Erythroblast (primary cell): Measurements from ENCODE around the gene FPR2.
"Not testable (repeated sequence)": the region's sequence is repeated elsewhere in the genome, so short reads cannot be mapped to it uniquely, and the experiment has no call there.

ENCODE experiments used
- DNase-seq, 2 experiments: peaks; one replicate each; lab custom pipeline; 2025; lab: John Stamatoyannopoulos, UW
- GATA1 ChIP-seq: IDR thresholded peaks from 2 replicates; pipeline ENCODE4 v1.6.1; 2011; ENCODE audit warnings: low read depth, mild to moderate bottlenecking, control low read depth, low read length, moderate library complexity
- POLR2A ChIP-seq: IDR thresholded peaks from 2 replicates; pipeline ENCODE4 v1.6.1; 2011; ENCODE audit warnings: mild to moderate bottlenecking, low read length

FPR2 gene

GRCh38 chr19:51754109-51754508, 6.9 kb upstream of the FPR2 start:
- no peak for DNase-seq
- TF ChIP-seq GATA1, result no peak
- TF ChIP-seq POLR2A, result no peak

DNA sequence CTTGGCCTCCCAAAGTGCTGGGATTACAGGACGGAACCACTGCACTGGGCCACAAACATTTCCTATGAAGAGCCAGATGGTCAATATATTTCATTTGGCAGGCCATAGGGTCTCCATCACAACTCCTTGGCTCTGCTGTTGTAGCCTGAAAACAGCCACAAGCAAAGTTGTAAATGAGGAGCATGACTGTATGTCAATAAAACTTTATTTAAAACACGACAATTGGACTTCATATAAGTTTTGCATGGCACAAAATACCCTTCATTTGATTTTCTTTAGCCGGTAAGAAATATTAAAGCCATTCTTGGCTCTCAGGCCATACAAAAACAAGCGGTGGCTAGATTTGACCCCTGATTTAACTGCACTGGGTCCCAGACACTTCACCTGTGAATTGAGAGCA, 6.2 kb upstream of the FPR2 start:
- no peak for TF ChIP-seq POLR2A
- no peak for TF ChIP-seq GATA1
- no peak for DNase-seq

DNA sequence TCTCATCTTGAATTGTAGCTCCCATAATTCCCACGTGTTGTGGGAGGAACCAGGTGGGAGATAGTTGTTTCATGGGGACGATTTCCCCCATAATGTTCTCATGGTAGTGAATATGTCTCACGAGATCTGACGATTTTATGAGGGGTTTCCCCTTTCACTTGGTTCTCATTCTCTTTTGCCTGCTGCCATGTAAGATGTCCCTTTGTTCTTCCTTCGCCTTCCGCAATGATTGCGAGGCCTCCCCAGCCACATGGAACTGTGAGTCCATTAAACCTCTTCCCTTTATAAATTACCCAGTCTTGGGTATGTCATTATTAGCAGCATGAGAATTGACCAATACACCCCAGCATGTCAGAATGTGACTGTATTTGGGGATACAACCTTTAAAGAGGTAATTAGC, 5.4 kb upstream of the FPR2 start:
- DNase-seq, result no peak
- TF ChIP-seq GATA1, result no peak
- TF ChIP-seq POLR2A, result no peak

GRCh38 chr19:51761696-51762095, 716 bp downstream of the FPR2 start:
- no peak for TF ChIP-seq GATA1
- no peak for TF ChIP-seq POLR2A
- no peak for DNase-seq

- TF ChIP-seq GATA1, result no peak
- TF ChIP-seq POLR2A, result no peak
- DNase-seq, result no peak
These were observed 4.1 kb downstream of the FPR2 start for GRCh38 chr19:51765086-51765485.

DNA sequence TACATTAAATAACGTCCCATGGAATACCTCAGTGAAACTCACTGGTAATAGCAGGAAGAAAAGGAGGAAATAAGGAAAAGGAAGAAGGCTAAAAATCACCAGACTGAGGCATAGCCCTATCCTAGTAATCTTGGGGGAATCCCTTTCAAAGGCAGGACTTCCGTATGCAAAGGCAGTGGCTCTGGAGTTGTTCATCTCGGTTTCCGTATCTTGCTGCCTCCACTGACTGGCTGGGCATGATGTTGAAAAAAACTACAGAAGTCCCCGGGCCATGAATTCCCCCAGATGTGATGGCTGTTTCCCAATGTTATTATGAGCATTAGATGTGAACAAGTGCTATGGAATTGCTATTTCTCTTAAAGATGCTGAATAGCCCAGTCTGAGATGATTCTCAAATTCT, 5.5 kb downstream of the FPR2 start:
- TF ChIP-seq GATA1, result no peak
- TF ChIP-seq POLR2A, result no peak
- no peak for DNase-seq

DNA sequence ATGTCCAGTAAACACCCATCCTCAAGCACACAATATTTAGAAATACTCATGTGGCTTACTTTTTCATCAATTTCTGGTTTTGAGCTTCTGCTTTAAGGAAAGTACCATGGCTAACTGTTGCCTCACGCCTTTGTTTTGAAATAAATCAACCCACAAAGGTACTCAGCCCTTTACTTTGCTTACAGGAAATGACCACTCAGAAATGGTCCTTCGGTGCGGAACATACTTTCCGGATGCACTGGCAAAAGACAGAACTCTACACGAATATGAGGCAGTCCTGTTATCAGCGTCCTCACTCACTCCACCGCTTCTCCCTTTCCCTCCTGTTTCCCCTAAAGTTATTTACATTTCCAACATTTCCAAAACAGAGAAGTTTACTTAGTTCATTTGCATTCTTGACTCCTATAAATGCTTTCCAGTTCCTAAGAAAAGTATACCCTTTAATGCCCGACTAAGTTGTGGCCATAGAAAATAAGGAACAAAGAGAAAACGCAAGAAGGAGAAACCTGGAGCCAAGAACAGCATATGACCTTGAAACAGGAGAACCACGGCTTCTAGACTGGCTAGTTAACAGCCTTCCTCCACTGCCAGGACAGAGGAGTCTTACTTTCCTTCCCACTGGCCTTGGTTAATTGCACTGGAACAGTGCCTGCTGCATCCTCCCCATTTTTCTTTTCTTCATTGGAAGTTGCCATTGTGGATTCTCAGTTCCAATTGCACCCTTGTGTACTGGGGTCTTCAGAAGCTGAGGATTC, 10.6 kb downstream of the FPR2 start:
- TF ChIP-seq POLR2A (no peak), GATA1 (no peak)
- no peak for DNase-seq

GRCh38 chr19:51772977-51773376, 12.0 kb downstream of the FPR2 start:
- DNase-seq, result no peak
- TF ChIP-seq POLR2A (no peak), GATA1 (no peak)

DNA sequence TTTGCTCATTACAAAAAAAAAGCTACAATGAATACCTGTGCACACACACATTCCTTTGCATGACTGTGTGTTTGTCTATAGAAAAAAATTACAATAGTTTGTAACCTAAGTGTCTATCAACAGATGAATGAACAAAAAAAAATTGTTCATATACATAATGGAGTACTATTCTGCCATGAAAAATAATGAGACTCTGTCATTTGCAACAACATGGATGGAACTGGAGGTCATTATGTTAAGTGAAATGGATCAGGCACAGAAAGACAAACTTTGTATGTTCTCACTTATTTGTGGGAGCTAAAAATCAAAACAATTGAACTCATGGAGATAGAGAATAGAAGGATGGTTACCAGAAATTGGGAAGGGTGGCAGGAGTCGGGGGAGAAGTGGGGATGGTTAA, 15.6 kb downstream of the FPR2 start:
- not testable (repeated sequence) for DNase-seq

DNA sequence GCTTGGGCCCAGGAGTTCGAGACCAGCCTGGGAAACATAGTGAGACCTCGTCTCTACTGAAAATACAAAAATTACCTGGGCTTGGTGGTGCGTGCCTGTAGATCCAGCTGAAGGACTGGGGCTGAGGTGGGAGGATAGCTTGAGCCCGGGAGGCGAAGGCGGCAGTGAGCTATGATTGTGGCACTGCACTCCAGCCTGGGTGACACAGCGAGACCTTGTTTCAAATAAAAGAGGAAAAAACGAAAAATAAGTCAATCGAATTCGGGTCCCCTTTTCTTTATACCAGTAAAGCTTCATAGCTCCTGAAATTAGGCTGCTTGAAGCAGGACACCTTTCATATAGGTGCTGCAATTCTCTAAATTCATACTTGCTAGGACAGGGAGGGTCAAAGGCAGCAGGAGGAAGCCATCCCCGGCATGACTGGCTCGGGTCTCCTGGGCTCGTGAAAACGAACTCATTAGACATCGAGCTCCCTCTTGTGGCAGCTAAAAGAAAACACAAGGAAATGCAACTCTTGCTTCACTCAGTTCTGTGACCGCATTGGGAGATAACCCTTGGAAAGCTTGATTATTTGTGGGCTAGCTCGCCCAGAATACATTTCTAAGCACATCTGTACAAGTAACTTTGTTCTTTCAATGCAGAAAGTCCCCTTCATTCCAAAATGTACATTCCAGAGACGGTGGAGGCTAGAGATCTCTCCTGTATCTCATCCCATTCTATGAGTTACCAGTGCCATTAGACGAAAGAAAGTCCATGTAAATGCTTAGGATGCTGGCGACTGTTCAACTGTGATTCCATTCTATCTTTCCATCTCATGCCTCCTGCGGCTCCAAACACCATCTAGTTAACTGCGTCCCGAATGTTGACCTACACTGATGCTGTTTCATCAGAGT, 16.8 kb downstream of the FPR2 start:
- TF ChIP-seq GATA1 (no peak), POLR2A (no peak)

DNA sequence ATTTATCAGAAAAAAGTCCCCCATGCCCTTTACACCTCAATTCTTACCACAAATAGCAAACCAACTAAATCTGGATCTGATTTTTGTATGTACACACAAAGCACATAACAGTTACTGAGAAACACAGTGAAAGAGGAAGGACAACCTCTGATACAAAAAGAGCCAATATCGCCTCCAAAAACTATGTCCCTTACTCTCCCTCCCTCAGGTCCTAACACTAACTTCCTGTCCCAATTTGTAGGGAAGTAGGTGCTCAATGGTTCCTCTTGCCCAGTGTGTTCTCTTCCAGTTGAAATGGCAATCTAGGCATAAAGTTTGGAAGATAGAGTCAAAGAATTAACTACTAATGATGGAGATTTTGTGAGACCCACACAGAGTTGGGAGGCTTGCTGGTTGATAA, 18.2 kb downstream of the FPR2 start:
- no peak for TF ChIP-seq GATA1
- no peak for TF ChIP-seq POLR2A

More for the DNA sequence above, 16.8 kb downstream of the FPR2 start:
- peak; percentile 75 to 87 for DNase-seq

GRCh38 chr19:51779703-51780102, 18.7 kb downstream of the FPR2 start:
- DNase-seq, result no peak
- TF ChIP-seq GATA1, result no peak
- TF ChIP-seq POLR2A, result no peak

More for the DNA sequence above, 18.2 kb downstream of the FPR2 start:
- DNase-seq, result no peak

DNA sequence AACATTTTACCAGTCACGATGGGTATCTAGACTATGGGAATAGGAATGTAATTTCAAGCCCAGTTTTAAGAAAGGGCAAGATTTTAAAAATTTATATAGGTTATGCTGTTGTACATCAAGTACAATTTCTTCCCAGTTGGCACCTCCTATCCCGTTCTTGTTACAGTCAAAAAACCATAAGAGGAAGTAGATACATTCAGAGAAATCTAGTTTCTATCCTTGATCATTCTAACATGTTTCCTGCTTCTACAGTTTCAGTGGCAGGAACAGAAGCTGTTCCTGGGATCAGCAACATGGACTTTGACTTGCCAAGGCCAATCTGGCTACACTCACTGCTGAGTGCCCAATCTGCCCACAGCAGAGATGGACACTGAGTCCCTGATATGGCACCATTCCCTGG, 19.3 kb downstream of the FPR2 start:
- no peak for TF ChIP-seq GATA1
- no peak for TF ChIP-seq POLR2A
- no peak for DNase-seq

DNA sequence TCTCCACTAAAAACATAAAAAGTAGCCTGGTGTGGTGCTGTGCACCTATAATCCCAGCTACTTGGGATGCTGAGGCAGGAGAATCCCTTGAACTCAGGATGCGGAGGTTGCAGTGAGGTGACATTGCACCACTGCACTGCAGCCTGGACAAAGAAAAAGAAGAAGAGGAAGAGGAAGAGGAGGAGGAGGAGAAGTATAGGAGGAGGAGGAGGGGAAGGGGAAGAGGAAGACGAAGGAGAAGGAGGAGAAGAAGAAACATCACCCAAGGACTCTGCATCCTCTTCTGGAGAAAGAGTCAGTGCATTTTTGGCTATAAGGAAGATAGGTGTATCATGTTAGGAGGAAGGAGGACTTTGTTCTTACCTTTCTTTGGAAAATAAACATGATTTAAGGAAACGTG, 21.0 kb downstream of the FPR2 start:
- no peak for DNase-seq
- TF ChIP-seq GATA1 (no peak), POLR2A (no peak)

DNA sequence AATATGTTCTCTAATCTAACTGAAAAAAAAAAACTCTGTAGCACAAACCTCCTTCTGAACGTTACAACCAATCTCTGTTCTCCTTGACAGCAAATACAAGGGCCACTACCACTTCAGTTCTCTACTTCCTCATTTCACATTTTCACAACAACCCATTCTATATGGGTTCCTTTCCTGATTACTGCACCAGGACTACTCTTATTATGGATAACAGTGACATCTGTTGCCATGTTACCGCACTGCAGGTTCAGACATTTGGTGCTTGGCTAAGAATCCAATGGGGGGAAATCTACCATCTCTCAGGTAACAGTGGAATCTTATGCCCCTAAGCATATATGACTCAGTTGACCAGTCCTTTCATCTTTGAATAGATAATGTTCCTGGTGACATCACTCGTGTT, 22.4 kb downstream of the FPR2 start:
- no peak for DNase-seq
- TF ChIP-seq POLR2A (no peak), GATA1 (no peak)
